ENCODE measurements around the gene BAIAP2L1.

BAIAP2L1 gene

GRCh38 chr7:98281757-98282606 lies 118.9 kb downstream of the BAIAP2L1 start:
- TF ChIP-seq, protein P1, sequence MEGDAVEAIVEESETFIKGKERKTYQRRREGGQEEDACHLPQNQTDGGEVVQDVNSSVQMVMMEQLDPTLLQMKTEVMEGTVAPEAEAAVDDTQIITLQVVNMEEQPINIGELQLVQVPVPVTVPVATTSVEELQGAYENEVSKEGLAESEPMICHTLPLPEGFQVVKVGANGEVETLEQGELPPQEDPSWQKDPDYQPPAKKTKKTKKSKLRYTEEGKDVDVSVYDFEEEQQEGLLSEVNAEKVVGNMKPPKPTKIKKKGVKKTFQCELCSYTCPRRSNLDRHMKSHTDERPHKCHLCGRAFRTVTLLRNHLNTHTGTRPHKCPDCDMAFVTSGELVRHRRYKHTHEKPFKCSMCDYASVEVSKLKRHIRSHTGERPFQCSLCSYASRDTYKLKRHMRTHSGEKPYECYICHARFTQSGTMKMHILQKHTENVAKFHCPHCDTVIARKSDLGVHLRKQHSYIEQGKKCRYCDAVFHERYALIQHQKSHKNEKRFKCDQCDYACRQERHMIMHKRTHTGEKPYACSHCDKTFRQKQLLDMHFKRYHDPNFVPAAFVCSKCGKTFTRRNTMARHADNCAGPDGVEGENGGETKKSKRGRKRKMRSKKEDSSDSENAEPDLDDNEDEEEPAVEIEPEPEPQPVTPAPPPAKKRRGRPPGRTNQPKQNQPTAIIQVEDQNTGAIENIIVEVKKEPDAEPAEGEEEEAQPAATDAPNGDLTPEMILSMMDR (IDR thresholded peaks at IDR 0.05; ENCODE audit: extremely low read depth, insufficient read depth, missing control alignments) = no peak
- in situ Hi-C loops (cut with MboI; ENCODE audit: low pct_unique_long_range_greater_than_20kb, low sequenced_read_pairs, unreplicated experiment) = no loop called here
- no peak for DNase-seq (ENCODE audit: low spot score)

- TF ChIP-seq, protein P1 (IDR thresholded peaks at IDR 0.05; ENCODE audit: extremely low read depth, insufficient read depth, missing control alignments) = no peak
- peak; percentile 98 for DNase-seq (ENCODE audit: low spot score)
- in situ Hi-C loops (cut with MboI; ENCODE audit: low pct_unique_long_range_greater_than_20kb, low sequenced_read_pairs, unreplicated experiment) = no loop called here
These were observed 119.8 kb downstream of the BAIAP2L1 start, which contains the start of gene BRI3 for GRCh38 chr7:98280791-98281756. Gene BRI3 (plus strand): TSS chr7:98281686. CDS start chr7:98281796, 110 bp downstream.

DNA sequence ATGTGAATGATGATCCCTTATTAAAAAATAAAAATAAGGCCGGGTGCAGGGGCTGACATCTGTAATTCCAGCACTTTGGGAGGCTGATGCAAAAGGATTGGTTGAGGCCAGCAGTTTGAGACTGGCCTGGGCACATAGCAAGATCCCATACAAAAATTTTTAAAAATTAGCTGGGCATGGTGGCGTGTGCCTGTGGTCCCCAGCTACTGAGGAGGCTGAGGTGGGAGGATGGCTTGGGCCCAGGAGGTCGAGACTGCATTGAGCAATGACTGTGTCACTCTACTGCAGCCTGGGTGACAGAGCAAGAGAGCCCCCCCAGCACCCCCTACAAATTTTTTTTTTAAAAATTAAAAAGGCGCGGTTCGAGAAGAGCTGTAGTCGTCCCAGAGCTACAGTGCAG lies 120.6 kb downstream of the BAIAP2L1 start:
- TF ChIP-seq, protein P1 (IDR thresholded peaks at IDR 0.05; ENCODE audit: extremely low read depth, insufficient read depth, missing control alignments) = no peak
- in situ Hi-C loops (cut with MboI; ENCODE audit: low pct_unique_long_range_greater_than_20kb, low sequenced_read_pairs, unreplicated experiment) = no loop called here

GRCh38 chr7:98278936-98279335 lies 122.0 kb downstream of the BAIAP2L1 start:
- DNase-seq (ENCODE audit: low spot score) = no peak
- in situ Hi-C loops (cut with MboI; ENCODE audit: low pct_unique_long_range_greater_than_20kb, low sequenced_read_pairs, unreplicated experiment) = no loop called here
- TF ChIP-seq, protein P1 (IDR thresholded peaks at IDR 0.05; ENCODE audit: extremely low read depth, insufficient read depth, missing control alignments) = no peak

More for the DNA sequence above, 120.6 kb downstream of the BAIAP2L1 start:
- DNase-seq (ENCODE audit: low spot score) = no peak

DNA sequence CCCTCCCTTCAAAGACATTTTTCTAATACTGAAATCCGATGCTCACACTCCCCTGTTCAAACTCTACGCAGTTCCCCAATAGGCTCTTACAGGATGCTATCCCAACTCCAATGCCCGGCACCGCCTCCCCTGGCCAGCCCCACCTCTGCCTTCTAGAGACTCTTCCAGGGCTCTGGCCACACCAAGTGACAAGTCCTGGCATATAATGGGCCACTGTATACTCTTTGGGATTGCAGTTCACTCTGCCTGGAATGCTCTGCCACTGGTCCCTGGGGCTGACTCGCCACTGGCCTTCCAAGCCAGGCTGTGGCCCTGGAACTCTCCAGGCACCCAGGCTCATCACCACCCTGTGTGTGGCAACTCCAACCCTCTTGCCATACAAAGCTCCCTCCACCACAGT lies 122.5 kb downstream of the BAIAP2L1 start:
- TF ChIP-seq, protein P1 (IDR thresholded peaks at IDR 0.05; ENCODE audit: extremely low read depth, insufficient read depth, missing control alignments) = no peak
- in situ Hi-C loops (cut with MboI; ENCODE audit: low pct_unique_long_range_greater_than_20kb, low sequenced_read_pairs, unreplicated experiment) = no loop called here
- DNase-seq (ENCODE audit: low spot score) = no peak

DNA sequence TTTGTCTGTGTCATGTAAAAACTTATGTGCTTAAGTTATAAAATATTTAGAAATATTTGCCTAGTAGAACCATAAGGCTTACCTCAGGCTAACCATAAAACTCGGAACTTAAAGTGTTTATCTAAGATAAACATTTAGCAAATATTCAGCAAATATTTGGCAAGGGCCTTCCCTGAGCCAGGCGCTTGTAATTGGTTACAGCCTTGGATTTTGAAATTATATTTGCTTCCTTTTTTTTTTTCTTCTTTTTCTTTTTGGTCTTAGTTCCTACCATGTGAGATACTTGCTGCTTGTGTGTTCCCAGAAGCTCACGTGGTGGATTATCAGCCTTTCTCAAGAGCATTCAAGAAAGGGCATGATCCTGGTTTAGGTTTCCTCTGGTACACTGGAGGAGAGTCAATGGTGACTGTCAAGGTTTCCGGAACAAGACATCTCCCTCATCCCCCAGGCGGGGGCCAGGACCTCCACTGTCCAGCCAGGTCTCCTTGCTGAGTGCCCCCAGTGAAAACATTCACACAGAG lies 124.6 kb downstream of the BAIAP2L1 start:
- DNase-seq (ENCODE audit: low spot score) = no peak
- TF ChIP-seq, protein P1 (IDR thresholded peaks at IDR 0.05; ENCODE audit: extremely low read depth, insufficient read depth, missing control alignments) = no peak
- in situ Hi-C loops (cut with MboI; ENCODE audit: low pct_unique_long_range_greater_than_20kb, low sequenced_read_pairs, unreplicated experiment) = no loop called here

All from GM13977 (cell line).